Mammary epithelial cell (primary cell): ENCODE data around the gene OSBPL2.

Source experiments
- EZH2 ChIP-seq: IDR thresholded peaks from 2 replicates; pipeline ENCODE4 v1.6.1; 2012; ENCODE audit warnings: low read length, inconsistent platforms, borderline replicate concordance
- TF ChIP-seq, protein P1 (sequence below), 2 donors: IDR thresholded peaks in 1 of 2; conservative IDR thresholded peaks in 1 of 2; 2 replicates each; pipeline ENCODE4 v1.5.1; 2011 to 2012; ENCODE audit warnings: inconsistent platforms in 2 of 2, low read length in 2 of 2, mild to moderate bottlenecking in 2 of 2, control low read depth in 1 of 2, low read depth in 1 of 2; ENCODE audit not compliant: insufficient read depth in 1 of 2; ENCODE audit errors: extremely low read depth in 1 of 2

DNA sequence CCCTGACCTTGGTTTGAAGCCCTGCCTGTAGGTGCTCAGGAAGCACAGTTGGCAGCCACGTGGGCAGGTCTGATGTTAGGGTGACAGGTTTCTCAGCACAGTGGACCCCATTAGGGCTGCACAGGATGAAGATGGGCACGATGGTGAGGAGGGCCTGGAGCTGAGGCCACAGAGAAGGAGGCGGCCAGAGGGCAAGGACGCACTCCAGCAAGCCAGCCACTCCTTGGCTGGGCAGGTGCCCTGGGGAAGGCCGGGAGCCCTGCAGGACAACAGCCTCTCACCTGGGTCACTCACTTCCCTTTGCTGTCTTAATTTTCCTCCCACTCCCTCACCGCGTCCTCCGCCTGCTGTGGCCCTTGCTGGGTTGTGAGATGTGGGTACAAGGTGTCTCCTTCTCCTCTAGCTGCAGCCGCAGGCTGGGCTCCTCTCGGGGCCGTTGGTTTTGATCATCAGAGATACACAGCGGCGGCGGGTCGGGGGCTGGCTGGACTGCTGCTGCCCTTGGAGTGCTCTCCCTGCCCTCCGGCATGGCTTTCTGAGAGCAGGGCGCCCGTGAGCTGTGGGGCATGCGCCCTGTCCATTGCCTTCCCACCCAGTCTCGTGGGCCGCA lies 5.7 kb downstream of the OSBPL2 start:
- TF ChIP-seq, protein P1, sequence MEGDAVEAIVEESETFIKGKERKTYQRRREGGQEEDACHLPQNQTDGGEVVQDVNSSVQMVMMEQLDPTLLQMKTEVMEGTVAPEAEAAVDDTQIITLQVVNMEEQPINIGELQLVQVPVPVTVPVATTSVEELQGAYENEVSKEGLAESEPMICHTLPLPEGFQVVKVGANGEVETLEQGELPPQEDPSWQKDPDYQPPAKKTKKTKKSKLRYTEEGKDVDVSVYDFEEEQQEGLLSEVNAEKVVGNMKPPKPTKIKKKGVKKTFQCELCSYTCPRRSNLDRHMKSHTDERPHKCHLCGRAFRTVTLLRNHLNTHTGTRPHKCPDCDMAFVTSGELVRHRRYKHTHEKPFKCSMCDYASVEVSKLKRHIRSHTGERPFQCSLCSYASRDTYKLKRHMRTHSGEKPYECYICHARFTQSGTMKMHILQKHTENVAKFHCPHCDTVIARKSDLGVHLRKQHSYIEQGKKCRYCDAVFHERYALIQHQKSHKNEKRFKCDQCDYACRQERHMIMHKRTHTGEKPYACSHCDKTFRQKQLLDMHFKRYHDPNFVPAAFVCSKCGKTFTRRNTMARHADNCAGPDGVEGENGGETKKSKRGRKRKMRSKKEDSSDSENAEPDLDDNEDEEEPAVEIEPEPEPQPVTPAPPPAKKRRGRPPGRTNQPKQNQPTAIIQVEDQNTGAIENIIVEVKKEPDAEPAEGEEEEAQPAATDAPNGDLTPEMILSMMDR (conservative IDR thresholded peaks at IDR 0.05 in 1 of 2, IDR thresholded peaks at IDR 0.05 in 1 of 2; ENCODE audit: extremely low read depth in 1 of 2, insufficient read depth in 1 of 2, low read depth in 1 of 2, low read length in 2 of 2), result no peak
- no peak for TF ChIP-seq EZH2
